Endothelial cell of hepatic sinusoid (primary cell): ENCODE data around the gene TMEM258.

Experiments
- in situ Hi-C: cut with HindIII; loops from 2 replicates; pipeline ENCODE4 v1.10.0; 2017; ENCODE audit warnings: low sequenced_read_pairs

TMEM258 gene

DNA sequence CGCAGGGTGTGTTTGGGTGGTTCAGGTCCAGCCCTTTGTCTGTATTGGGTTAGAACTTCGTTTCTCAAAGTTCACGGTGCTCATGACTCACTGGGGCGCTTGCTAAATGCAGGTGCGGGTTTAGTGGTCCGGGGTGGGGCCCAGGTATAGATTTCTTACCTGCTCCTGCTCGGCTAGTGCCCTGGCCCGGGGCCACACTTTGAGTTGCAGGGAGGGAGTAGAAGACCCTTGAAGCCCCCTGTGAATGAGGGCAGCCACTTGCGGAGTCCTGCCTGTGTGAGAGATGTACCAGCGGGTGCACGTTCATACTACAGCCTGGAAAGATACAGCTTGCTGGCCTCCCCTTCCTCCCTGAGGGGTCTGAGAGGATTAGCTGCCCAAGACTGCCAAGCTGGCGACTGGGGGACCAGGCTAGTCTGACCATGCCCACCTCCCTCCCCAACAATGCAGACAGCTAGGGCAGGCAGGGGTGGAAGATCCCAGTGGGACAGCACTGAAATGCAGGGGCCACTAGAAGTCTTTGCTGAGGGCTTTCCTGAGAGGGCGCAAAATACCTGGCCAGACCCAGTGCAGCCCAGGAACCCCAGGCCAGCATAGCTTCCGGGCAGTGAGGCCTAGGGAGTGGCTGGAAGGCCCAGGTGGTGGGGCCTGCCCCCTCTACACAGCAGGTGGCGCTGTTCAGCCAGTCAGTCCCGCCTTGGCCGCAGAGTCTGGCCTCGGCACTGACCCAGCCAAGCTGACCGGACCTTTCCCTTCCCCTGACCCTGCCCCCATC lies 45.0 kb downstream of the TMEM258 start:
- in situ Hi-C loops, result no loop called here

DNA sequence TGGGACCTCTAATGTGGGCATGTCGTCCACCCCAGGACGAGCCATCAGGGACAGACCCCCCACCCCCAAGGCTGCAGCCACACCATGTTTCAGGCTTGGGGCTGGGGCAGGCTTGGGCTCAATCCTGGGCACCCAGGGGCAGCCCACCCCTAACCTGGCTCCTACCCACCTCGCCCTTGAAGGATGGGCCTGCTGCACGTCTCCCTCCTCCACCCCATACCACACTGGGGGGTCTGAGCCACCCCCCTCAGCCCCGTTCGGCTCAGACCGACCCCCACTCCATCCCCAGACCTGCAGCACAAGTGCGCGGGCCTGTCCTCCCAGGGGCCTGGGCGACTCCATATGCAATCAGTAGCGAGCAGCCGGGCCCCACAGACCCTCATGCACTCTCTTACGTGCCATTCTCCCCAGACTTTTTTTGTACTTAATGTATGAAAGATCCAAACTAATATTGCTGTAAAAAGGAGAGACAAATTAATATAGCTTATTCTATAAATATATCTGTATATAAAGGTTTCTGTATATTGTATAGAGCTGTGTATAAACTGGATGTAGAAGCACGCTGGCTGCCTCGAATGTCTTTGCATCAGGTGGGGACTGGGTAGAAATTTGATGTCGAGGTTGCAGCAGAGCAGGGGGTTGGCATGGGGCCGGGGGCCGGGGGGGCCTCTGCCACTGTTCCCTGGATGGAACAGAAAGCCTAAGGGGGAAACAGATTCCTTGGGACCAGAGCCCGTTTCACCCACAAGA lies 45.8 kb downstream of the TMEM258 start:
- in situ Hi-C loops, result no loop called here

DNA sequence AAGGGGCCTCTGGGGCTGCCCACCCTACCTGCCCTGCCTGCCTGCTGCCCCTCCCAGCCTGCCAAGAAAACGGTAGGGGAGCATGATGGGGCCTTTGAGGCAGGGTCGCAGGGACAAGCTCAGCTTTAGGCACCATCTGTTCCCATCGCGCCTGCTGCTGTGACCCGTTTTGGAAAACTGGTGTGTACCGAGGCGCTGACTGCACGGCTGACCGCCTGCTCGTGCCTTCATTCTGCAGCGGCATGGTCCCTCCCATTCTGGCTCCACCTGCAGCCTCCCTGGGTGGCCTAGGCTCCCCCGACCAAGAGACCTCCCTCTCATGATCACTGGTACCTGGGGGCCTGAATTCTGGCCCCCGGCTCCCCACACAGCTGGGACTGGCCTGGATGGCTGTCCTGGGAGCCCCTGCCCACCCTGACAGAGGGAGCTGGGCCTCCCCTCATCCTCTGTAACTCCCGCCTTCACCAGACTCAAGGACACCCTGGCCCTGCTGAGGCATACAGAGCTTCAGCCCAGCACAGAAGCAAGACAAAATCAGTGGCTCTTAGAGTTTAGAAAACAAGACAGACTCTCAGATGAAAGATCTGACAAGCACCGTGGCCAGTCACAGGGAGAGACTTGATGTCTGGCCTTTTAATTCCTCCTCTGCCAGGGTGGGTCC lies 46.5 kb downstream of the TMEM258 start:
- in situ Hi-C loops, result no loop called here

- in situ Hi-C loops, result no loop called here
These were observed 47.7 kb downstream of the TMEM258 start for GRCh38 chr11:61744609-61745156.

GRCh38 chr11:61744181-61744580 lies 48.2 kb downstream of the TMEM258 start:
- in situ Hi-C loops, result no loop called here

DNA sequence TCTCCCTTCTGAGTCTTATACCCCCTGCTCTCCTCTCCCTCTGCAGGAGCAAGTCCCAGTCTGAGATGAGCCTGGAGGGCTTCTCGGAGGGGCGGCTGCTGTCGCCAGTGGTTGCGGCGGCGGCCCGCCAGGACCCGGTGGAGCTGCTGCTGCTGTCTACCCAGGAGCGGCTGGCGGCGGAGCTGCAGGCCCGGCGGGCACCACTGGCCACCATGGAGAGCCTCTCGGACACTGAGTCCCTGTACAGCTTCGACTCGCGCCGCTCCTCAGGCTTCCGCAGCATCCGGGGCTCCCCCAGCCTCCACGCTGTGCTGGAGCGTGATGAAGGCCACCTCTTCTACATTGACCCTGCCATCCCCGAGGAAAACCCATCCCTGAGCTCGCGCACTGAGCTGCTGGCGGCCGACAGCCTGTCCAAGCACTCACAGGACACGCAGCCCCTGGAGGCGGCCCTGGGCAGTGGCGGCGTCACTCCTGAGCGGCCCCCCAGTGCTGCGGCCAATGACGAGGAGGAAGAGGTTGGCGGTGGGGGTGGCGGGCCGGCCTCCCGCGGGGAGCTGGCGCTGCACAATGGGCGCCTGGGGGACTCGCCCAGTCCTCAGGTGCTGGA lies 48.8 kb downstream of the TMEM258 start:
- in situ Hi-C loops, result no loop called here

- in situ Hi-C loops, result no loop called here
These were observed 50.0 kb downstream of the TMEM258 start for GRCh38 chr11:61742391-61742790.

DNA sequence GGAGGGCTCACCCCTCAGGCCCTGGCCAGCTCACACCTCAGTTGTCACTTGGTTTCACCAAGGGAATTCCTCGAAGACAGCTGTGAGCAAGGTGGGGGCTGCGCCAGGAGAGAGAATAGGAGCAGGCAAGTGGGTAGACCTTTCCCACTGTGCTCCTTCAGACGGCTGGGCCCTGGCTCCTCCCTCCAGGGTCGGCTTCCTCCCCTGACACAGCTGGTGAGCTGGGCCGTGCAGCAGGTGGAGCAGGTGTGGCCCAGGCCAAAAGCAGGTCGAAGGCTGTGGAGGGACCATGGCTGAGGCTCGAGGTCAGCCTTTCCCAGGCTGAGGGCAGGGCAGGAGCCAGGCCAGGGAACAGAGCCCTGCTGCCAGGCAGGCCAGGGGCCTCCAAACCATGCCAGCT lies 52.4 kb downstream of the TMEM258 start:
- in situ Hi-C loops, result loop anchor here (5.0 kb wide), 1 partner anchor 58 kb away; the partner anchor contains the start of gene DAGLA

GRCh38 chr11:61739413-61739812 lies 53.0 kb downstream of the TMEM258 start:
- in situ Hi-C loops, result loop anchor here (5.0 kb wide), 1 partner anchor 57 kb away; the partner anchor contains the start of gene DAGLA
